HG02981 (cell line): ENCODE data around the gene TNFSF8.

Experiments
- ATAC-seq: cut with Tn5 transposase; IDR thresholded peaks from one replicate; pipeline ENCODE4 v1.9.1; 2021; ENCODE audit warnings: mild to moderate bottlenecking, moderate library complexity; ENCODE audit not compliant: unreplicated experiment

Gene TNFSF8

GRCh38 chr9:114878879-114879564 lies 51.4 kb downstream of the TNFSF8 start:
- ATAC-seq, result no peak

DNA sequence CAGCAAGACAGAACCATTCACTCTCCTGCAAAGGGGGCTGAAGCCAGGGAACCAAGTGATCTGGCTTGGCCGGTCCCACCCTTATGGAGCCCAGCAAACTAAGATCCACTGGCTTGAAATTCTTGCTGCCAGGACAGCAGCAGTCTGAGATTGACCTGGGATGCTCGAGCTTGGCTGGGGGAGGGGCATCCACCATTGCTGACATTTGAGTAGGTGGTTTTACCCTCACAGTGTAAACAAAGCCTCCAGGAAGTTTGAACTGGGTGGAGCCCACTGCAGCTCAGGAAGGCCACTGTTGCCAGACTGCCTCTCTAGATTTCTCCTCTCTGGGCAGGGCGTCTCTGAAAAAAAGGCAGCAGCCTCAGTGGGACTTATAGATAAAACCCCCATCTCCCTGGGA lies 60.5 kb downstream of the TNFSF8 start:
- ATAC-seq, result no peak

- ATAC-seq, result no peak
Measured at GRCh38 chr9:114869378-114869777, 61.0 kb downstream of the TNFSF8 start.

GRCh38 chr9:114867327-114867726 lies 63.1 kb downstream of the TNFSF8 start:
- ATAC-seq, result no peak

- no peak for ATAC-seq
Measured at GRCh38 chr9:114864471-114864870, 65.9 kb downstream of the TNFSF8 start.

- no peak for ATAC-seq
Measured at GRCh38 chr9:114861922-114862605, 68.3 kb downstream of the TNFSF8 start.

- no peak for ATAC-seq
Measured at GRCh38 chr9:114861273-114861672, 69.1 kb downstream of the TNFSF8 start.

DNA sequence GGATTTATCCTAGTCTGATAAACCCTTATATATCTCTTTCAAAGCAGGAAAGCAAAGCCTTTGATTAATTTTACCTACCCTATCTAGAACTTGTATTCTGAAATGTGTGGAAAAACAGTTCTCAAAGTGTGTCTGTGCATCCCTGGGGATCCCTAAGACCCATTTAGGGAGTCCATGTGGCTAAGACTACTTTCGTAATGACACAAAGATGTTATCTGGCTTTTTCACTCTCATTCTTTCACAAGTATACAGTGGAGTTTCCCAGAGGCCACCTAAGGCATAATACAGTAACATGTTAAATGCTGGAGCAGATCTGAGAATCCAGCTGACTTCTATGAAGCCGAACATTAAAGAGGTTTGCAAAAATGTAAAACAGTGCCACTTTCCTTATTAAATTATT lies 70.2 kb downstream of the TNFSF8 start:
- no peak for ATAC-seq

DNA sequence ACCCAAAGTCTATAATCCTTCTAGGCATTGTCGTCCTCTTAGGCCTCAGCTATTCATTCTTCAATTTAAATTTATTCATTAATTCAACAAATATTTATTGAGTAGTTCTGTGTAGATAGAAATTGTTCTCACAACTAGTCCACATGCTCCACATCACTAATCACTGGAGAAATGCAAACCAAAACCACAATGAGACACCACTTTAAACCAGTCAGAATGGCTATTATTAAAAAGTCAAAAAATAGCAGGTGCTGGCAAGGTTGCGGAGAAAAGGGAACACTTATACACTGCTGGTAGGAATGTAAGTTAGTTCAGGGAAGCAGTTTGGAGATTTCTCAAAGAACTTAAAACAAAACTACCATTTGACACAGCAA lies 73.5 kb downstream of the TNFSF8 start:
- ATAC-seq, result no peak

- ATAC-seq, result no peak
Measured at GRCh38 chr9:114856215-114856941, 74.0 kb downstream of the TNFSF8 start.

- ATAC-seq, result no peak
Measured at GRCh38 chr9:114855488-114855887, 74.9 kb downstream of the TNFSF8 start.

DNA sequence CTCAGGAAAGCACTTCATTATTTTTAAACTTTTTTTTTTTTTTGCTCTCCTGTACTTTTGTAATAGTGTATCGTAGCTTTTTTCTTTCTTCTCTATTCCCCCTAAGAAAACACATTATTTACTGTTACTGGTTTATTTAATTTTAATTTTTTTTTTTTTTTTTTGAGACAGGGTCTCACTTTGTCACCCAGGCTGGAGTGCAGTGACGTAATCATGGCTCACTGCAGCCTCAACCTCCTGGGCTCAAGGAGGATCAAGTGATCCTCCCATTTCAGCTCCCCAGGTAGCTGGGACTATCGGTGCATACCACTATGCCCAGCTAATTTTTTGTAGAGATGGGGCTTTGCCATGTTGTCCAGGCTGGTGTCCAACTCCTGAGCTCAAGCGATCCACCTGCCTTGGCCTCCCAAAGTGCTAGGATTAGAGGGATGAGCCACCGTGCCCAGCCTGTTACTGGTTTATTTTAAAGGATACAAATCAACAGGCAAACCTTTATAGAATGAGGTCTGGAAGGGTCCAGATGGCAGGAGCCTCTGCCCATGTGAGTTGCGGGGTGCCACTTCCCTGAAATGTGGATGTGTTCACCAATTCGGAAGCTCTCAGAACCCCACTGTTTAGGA lies 75.5 kb downstream of the TNFSF8 start:
- no peak for ATAC-seq

DNA sequence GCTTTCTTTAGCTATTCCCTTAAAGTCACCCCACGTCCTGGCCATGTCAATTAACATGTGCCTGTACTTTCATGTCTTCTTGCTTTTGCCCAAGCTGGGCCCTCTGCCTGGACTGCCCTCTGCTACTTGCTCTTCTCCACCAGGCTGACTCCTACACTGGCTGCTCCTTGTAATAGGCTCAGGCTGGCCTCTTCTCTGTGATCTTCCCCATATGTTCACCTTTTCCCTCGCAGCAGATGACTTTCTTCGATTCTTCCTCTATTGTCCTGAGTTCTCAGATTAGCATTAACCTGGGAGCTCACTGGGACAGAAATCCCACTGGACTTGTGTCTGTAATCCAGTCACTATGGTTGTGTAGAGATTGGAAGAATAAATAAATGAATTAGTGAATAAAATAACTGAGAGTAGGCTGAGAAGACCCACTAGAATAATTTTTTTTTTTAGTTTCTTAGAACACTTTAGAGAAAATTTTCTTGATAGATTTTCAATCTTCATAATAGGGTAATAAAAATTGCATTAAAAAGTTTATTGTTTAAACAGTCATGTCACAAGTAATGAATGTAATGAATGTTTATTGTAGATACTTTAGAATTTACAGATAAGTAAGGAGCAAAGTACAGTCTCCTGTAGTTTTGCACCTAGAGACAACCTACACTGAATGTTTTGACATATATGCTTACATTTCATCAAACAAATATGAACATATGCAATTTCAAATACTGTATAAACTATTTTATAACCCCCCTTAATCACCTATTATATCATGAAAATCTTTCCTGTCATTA lies 77.1 kb downstream of the TNFSF8 start:
- no peak for ATAC-seq

DNA sequence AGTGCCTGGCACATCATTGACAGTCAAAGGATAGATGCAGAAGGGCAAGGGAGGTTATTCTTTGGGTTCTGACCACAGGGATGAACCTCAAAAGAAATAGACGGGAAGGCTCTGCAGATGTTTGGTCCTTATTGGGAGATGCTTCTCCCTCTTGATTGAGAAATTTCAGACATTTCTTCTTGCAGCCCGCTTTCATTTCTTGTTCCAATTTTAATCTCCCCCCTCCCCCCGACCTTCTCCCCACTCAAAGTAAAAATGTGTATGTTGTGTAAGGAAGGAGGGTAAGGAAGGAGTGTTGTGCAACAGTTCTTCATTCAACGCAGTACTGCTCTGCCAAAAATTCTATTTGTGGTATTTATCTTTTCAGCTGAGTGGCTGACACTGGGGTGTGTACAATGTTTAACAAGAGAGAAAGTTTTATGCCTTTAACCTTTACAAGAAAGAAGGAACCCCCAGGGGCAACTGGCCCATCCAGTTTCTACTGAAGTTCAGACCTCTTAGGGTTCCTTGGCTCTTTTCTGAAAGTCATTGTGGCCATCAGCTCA lies 78.3 kb downstream of the TNFSF8 start:
- no peak for ATAC-seq

- no peak for ATAC-seq
Measured at GRCh38 chr9:114851306-114851705, 79.1 kb downstream of the TNFSF8 start.
